Measurements from ENCODE around the gene ADNP.

The ADNP gene

DNA sequence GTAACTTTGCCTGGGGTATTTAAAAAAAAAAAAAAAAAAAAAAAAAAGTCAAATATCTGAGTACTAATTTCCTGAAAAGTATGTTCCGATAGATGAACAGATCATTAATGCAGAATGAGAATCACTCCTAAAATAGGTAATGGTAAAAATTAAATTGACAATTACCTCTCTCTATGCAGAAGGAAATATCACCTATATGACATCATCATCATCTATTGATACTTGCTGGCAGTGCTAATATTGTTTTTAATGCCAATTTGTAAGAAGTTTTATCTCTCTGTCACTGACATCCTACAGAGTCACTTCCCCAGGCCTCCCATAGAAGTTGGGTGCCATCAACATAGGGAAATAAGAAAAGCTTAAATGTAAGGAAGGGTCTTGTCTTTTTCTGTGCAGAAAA, 29.9 kb downstream of the ADNP start:
- ChIA-PET POLR2A (ENCODE audit: low non-redundant PET) (no interaction called here), CTCF (interaction anchor here (0.6 kb wide), 1 partner anchor 238 kb away, joined by 3 read pairs; no protein-coding TSS in a partner anchor)

DNA sequence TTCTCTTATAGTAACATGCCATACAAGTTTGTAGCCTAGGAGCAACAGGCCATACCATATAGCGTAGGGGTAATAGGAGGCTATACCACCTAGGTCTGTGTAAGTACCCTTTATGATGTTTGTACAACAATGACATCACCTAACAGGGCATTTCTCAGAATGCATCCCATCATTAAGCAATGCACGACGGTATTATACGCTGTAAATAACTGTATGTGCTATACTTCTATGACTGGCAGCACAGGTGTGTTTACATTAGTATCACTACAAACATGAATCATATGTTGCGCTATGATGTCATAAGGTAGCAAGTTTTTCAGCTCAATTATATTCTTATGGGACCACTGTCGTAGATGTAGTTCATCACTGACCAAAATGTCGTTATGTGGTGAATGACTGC, 31.0 kb downstream of the ADNP start:
- POLR2A ChIA-PET (ENCODE audit: low non-redundant PET) = no interaction called here
- TF ChIP-seq, protein P1, sequence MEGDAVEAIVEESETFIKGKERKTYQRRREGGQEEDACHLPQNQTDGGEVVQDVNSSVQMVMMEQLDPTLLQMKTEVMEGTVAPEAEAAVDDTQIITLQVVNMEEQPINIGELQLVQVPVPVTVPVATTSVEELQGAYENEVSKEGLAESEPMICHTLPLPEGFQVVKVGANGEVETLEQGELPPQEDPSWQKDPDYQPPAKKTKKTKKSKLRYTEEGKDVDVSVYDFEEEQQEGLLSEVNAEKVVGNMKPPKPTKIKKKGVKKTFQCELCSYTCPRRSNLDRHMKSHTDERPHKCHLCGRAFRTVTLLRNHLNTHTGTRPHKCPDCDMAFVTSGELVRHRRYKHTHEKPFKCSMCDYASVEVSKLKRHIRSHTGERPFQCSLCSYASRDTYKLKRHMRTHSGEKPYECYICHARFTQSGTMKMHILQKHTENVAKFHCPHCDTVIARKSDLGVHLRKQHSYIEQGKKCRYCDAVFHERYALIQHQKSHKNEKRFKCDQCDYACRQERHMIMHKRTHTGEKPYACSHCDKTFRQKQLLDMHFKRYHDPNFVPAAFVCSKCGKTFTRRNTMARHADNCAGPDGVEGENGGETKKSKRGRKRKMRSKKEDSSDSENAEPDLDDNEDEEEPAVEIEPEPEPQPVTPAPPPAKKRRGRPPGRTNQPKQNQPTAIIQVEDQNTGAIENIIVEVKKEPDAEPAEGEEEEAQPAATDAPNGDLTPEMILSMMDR (conservative IDR thresholded peaks at IDR 0.05; ENCODE audit: low read depth) = no peak
- no peak for DNase-seq (ENCODE audit: low spot score)
- CTCF ChIA-PET = interaction anchor here (0.7 kb wide), 1 partner anchor 421 kb away, joined by 4 read pairs; no protein-coding TSS in a partner anchor
- no peak overlapping the region for H3K27ac ChIP-seq

More for the DNA sequence above, 29.9 kb downstream of the ADNP start:
- TF ChIP-seq, protein P1 (conservative IDR thresholded peaks at IDR 0.05; ENCODE audit: low read depth) = no peak
- DNase-seq (ENCODE audit: low spot score) = no peak
- H3K27ac ChIP-seq = no peak overlapping the region

DNA sequence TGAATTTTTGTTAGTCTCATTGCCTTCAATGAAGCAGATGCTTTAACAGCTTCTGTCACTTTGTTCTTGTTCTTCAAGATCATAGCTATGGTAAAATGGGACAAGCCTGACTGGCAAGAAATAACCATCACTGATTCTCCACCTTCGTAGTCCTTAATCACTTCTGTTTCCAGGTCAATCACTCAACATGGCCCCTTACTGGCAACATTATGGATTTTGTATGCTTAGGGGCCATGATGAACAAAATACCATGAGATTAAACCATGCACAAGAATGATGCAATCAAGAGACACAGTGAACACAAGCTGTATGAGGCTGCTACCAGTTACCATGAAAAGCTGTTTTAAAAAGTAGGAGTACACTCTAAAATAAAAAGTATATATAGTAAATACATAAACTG, 32.8 kb downstream of the ADNP start:
- POLR2A ChIA-PET (ENCODE audit: low non-redundant PET) = no interaction called here

DNA sequence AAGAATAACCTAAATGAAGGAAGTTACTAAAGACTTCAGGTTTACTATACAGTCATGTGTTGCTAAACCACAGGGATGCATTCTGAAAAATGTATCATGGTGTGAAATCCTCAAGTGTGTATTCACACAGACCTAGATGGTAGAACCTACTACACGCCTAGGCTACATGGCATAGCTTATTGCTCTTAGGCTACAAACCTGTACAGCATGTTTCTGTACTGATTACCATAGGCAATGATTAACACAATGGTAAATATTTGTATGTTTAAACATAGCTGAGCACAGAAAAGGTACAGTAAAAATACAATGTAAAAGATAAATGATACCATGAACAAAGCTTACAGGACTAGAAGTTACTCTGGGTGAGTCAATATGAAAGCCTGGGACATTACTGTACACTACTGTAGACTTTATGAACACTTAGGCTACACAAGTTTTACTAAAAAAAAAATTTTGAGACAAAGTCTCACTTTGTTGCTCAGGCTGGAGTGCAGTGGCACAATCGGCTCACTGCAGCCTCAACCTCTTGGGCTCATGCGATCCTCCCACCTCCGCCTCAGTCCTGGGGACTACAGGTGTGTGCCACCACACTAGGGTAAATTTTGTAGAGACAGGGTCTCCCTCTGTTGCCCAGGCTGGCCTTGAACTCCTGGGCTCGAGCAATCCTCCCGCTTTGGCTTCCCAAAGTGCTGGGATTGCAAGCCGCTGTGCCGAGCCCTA, 36.0 kb downstream of the ADNP start:
- DNase-seq (ENCODE audit: low spot score) = no peak
- ChIA-PET POLR2A (ENCODE audit: low non-redundant PET) (interaction anchor here (0.6 kb wide), 1 partner anchor 68 kb away, joined by 3 read pairs; no protein-coding TSS in a partner anchor), CTCF (interaction anchor here (0.5 to 2.3 kb wide), 6 partner anchors 14 to 477 kb away, joined by 3 to 12 read pairs (median 4); partner anchors contain the start of gene BCAS4)
- peak overlapping the region; percentile 4; the same call in 1 of the 2 replicates for H3K27ac ChIP-seq
- TF ChIP-seq, protein P1 (conservative IDR thresholded peaks at IDR 0.05; ENCODE audit: low read depth) = no peak

More for the DNA sequence above, 32.8 kb downstream of the ADNP start:
- TF ChIP-seq, protein P1 (conservative IDR thresholded peaks at IDR 0.05; ENCODE audit: low read depth) = no peak
- no peak for DNase-seq (ENCODE audit: low spot score)
- CTCF ChIA-PET = interaction anchor here (1.1 to 1.5 kb wide), 3 partner anchors 31 to 104 kb away, joined by 3 to 8 read pairs (median 4); no protein-coding TSS in a partner anchor
- no peak overlapping the region for H3K27ac ChIP-seq

DNA sequence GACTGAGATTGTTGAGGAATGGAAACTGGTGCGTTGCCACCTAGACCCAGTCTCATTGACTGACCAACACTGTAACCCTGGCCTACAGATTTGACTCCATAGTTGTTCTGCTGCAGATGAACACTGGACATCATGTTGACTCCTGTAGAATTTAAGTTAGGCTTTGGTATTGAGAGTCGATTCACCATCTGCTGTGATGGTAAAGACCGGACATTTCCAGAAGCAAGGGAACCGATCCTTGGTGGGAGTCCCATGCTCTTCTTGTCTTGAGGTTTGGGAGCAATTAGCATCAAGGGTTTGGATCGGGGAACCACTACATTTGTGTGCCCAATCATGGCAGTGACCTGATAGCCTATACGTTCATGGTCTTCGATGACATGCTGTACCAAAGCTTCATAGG, 37.6 kb downstream of the ADNP start:
- no peak overlapping the region for H3K27ac ChIP-seq
- CTCF ChIA-PET = interaction anchor here (0.5 kb wide), 1 partner anchor 15 kb away, joined by 4 read pairs; no protein-coding TSS in a partner anchor
- no peak for DNase-seq (ENCODE audit: low spot score)
- POLR2A ChIA-PET (ENCODE audit: low non-redundant PET) = no interaction called here
- TF ChIP-seq, protein P1 (conservative IDR thresholded peaks at IDR 0.05; ENCODE audit: low read depth) = no peak

DNA sequence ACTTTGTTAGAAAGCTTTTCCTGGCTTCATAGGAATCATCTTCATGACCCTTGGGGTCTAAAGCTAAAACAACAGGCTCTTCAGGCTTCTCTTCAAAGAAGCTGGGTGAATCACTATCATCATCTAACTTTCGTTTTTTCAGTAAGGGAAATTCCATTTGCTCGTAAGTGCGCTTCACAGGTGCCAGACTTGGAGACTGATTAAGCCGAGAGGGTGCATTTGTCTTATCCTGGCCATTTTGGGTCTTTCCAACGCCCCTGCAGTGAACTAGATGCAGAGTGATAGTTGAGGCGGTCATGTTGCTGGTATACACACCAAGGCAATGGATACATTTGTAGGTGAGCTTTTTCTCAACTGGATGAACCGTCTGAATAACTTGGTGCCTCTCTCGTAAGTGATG, 38.8 kb downstream of the ADNP start:
- no peak for DNase-seq (ENCODE audit: low spot score)
- TF ChIP-seq, protein P1 (conservative IDR thresholded peaks at IDR 0.05; ENCODE audit: low read depth) = no peak
- ChIA-PET CTCF (interaction anchor here (0.6 to 1.6 kb wide), 2 partner anchors 98 to 130 kb away, joined by 5 to 6 read pairs; partner anchors contain the start of gene BCAS4), POLR2A (ENCODE audit: low non-redundant PET) (interaction anchor here (0.6 kb wide), 1 partner anchor 43 kb away, joined by 3 read pairs; no protein-coding TSS in a partner anchor)
- no peak overlapping the region for H3K27ac ChIP-seq

Measured in RWPE1 (cell line).